Calu3 (cell line): Measurements from ENCODE around the gene LRPAP1. TPM values are rescaled to one million over a fixed set of nuclear protein-coding genes. Genes with fewer than 3 reads are reported as not detected.

Source experiments
- BruUV-seq: library from RNA; stranded (reverse); fragments of 400-500 nt; replicated peaks from 2 replicates; lab custom pipeline; 2021; lab: Mats Ljungman, UMichigan
- CTCF ChIA-PET: fragments of 300-600 bp; sonication (Branson Sonifier 250); formaldehyde crosslinking; loops from one replicate; lab custom pipeline; 2022; ENCODE audit warnings: antibody characterized with exemption; lab: Charles Lee
- DNase-seq: peaks from one replicate; pipeline ENCODE4 v3.0.0; 2022
- H3K27ac Mint-ChIP-seq: one replicate; pipeline ENCODE4 v1.8.0; 2022; ENCODE audit warnings: mixed read lengths; ENCODE audit not compliant: unreplicated experiment
- H3K27me3 Mint-ChIP-seq: one replicate; pipeline ENCODE4 v1.8.0; 2022; ENCODE audit warnings: mixed read lengths; ENCODE audit not compliant: unreplicated experiment
- H3K36me3 Mint-ChIP-seq: one replicate; pipeline ENCODE4 v1.8.0; 2022; ENCODE audit warnings: mild to moderate bottlenecking, moderate library complexity, mixed read lengths; ENCODE audit not compliant: insufficient read depth, unreplicated experiment
- H3K4me1 Mint-ChIP-seq: one replicate; pipeline ENCODE4 v1.8.0; 2022; ENCODE audit warnings: mild to moderate bottlenecking, low read depth, mixed read lengths; ENCODE audit not compliant: unreplicated experiment
- H3K4me3 Mint-ChIP-seq: one replicate; pipeline ENCODE4 v1.8.0; 2022; ENCODE audit warnings: mild to moderate bottlenecking, low read depth, moderate library complexity, mixed read lengths; ENCODE audit not compliant: unreplicated experiment
- H3K9me3 Mint-ChIP-seq: one replicate; pipeline ENCODE4 v1.8.0; 2022; ENCODE audit warnings: low read depth, mixed read lengths; ENCODE audit not compliant: unreplicated experiment
- CTCF ChIP-seq: fragments of 200-600 bp; IDR thresholded peaks from one replicate; pipeline ENCODE4 v1.8.0; 2022; ENCODE audit warnings: antibody characterized with exemption; ENCODE audit not compliant: unreplicated experiment
- intact Hi-C: fragments of 100-400 bp; cut with micrococcal nuclease; formaldehyde crosslinking; loops from one replicate; pipeline ENCODE4 v1.10.0; 2022; ENCODE audit not compliant: unreplicated experiment
- total RNA-seq: library from RNA; stranded (reverse); gene quantifications from 2 replicates; pipeline ENCODE4 v1.2.3, GENCODE V29; 2022

The LRPAP1 gene
- total RNA-seq, 1 experiment from 2014 or later: 88.5 TPM

GRCh38 chr4:3523628-3524221 lies 8.5 kb downstream of the LRPAP1 start:
- DNase-seq: no peak
- BruUV-seq: no TSS peak
- H3K9me3 Mint-ChIP-seq: no peaks in the 10 kb centered on the region
- H3K27me3 Mint-ChIP-seq: no peaks in the 10 kb centered on the region
- no peak overlapping the region for H3K4me3 Mint-ChIP-seq
- H3K4me1 Mint-ChIP-seq: no peaks in the 10 kb centered on the region
- intact Hi-C loops: no loop called here
- H3K36me3 Mint-ChIP-seq: no peaks in the 10 kb centered on the region
- no peak for TF ChIP-seq CTCF
- CTCF ChIA-PET: no interaction called here
- H3K27ac Mint-ChIP-seq: no peak overlapping the region

- H3K4me3 Mint-ChIP-seq: no peak overlapping the region
- H3K9me3 Mint-ChIP-seq: no peaks in the 10 kb centered on the region
- H3K27me3 Mint-ChIP-seq: no peaks in the 10 kb centered on the region
- intact Hi-C loops: no loop called here
- no peaks in the 10 kb centered on the region for H3K4me1 Mint-ChIP-seq
- H3K36me3 Mint-ChIP-seq: no peaks in the 10 kb centered on the region
- H3K27ac Mint-ChIP-seq: no peak overlapping the region
- CTCF ChIA-PET: no interaction called here
- no peak for DNase-seq
- no TSS peak for BruUV-seq
- no peak for TF ChIP-seq CTCF
These were observed 9.0 kb downstream of the LRPAP1 start for GRCh38 chr4:3523146-3523627.

GRCh38 chr4:3522651-3523050 lies 9.6 kb downstream of the LRPAP1 start:
- Mint-ChIP-seq H3K27me3 (no peaks in the 10 kb centered on the region), H3K4me3 (no peak overlapping the region), H3K36me3 (no peaks in the 10 kb centered on the region), H3K27ac (no peak overlapping the region), H3K9me3 (no peaks in the 10 kb centered on the region), H3K4me1 (no peaks in the 10 kb centered on the region)
- BruUV-seq: no TSS peak
- DNase-seq: no peak
- TF ChIP-seq CTCF: no peak
- intact Hi-C loops: no loop called here
- CTCF ChIA-PET: interaction anchor here (0.7 kb wide), 1 partner anchor 575 kb away, joined by 5 read pairs; no protein-coding TSS in a partner anchor

- Mint-ChIP-seq H3K9me3 (no peaks in the 10 kb centered on the region), H3K4me3 (no peak overlapping the region), H3K36me3 (no peaks in the 10 kb centered on the region), H3K27me3 (no peaks in the 10 kb centered on the region), H3K4me1 (no peaks in the 10 kb centered on the region), H3K27ac (no peak overlapping the region)
- no peak for DNase-seq
- TF ChIP-seq CTCF: no peak
- CTCF ChIA-PET: interaction anchor here (0.7 kb wide), 1 partner anchor 575 kb away, joined by 5 read pairs; no protein-coding TSS in a partner anchor
- no TSS peak for BruUV-seq
- intact Hi-C loops: no loop called here
These were observed 9.9 kb downstream of the LRPAP1 start for GRCh38 chr4:3522326-3522640.
